ENCODE data around the gene IGF2BP3. TPM values are rescaled to one million over a fixed set of nuclear protein-coding genes. Genes with fewer than 3 reads are reported as not detected.

The IGF2BP3 gene
- total RNA-seq, 1 donor from 2014 or later, result 12.4 TPM

DNA sequence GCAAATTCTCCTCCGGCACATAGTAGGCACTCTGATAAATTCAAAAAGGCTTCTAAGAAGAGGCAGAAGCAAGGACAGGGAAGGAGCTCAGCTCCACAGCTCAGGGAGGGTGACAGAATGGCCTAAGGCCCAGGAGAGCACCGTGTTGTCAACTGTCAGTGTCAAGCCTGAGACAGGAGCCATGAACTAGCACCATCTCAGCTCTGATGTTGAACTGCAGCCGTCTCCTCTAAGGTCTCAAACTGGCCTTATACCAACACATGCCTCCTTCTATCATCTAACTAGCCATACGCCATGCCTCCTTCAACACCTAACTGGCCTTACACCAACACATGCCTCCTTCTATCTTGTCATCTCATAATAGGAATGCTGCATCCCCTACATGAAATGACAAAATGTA lies 73.0 kb downstream of the IGF2BP3 start:
- DNase-seq (ENCODE audit: low read depth), result no peak
- TF ChIP-seq, protein P1, sequence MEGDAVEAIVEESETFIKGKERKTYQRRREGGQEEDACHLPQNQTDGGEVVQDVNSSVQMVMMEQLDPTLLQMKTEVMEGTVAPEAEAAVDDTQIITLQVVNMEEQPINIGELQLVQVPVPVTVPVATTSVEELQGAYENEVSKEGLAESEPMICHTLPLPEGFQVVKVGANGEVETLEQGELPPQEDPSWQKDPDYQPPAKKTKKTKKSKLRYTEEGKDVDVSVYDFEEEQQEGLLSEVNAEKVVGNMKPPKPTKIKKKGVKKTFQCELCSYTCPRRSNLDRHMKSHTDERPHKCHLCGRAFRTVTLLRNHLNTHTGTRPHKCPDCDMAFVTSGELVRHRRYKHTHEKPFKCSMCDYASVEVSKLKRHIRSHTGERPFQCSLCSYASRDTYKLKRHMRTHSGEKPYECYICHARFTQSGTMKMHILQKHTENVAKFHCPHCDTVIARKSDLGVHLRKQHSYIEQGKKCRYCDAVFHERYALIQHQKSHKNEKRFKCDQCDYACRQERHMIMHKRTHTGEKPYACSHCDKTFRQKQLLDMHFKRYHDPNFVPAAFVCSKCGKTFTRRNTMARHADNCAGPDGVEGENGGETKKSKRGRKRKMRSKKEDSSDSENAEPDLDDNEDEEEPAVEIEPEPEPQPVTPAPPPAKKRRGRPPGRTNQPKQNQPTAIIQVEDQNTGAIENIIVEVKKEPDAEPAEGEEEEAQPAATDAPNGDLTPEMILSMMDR (IDR thresholded peaks at IDR 0.05; ENCODE audit: insufficient read depth, low read length, severe bottlenecking), result no peak
- peaks cover 5% of the 10 kb centered on the region for H3K27me3 ChIP-seq (ENCODE audit: control insufficient read depth, insufficient read depth, low read length)
- H3K4me3 ChIP-seq (ENCODE audit: low read depth, low read length), result no peak overlapping the region
- H3K36me3 ChIP-seq (ENCODE audit: control insufficient read depth, insufficient read depth, low read length), result no peaks in the 10 kb centered on the region
- FAIRE-seq, result no peak

DNA sequence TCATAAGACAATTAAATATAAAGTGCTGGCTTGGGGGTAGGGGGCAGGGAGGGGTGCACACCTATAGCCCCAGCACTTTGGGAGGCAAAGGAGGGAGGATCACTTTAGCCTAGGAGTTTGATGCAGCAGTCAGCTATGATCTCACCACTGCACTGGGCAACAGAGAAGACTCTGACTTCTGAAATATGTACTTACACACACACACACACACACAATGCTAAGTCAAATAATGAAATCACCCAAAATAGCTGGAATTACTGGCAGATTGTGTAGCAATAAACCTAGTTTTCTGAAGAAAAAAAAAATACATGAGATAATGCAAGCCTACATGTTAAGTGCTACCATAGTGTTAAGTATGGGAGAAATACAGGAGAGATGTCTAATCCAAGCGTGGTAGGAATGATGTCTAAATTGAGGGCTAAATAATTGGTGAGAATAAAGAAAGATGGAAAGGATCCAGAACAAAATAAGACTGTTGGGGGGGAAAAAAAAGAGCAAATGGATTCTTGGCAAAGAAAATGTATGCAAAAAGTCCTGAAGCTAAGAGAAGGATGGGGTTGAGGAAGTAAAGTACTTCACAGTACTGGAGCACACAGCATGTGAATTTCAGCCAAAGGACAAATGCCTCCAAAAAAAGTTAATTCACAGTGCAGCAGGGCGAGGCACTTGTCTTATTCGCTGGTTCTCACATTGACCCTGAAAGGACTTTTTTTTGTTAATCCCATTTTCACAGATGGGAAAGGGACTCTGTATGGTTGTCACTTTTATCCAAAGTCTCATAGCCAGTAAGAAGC lies 73.9 kb downstream of the IGF2BP3 start:
- no peak for FAIRE-seq

DNA sequence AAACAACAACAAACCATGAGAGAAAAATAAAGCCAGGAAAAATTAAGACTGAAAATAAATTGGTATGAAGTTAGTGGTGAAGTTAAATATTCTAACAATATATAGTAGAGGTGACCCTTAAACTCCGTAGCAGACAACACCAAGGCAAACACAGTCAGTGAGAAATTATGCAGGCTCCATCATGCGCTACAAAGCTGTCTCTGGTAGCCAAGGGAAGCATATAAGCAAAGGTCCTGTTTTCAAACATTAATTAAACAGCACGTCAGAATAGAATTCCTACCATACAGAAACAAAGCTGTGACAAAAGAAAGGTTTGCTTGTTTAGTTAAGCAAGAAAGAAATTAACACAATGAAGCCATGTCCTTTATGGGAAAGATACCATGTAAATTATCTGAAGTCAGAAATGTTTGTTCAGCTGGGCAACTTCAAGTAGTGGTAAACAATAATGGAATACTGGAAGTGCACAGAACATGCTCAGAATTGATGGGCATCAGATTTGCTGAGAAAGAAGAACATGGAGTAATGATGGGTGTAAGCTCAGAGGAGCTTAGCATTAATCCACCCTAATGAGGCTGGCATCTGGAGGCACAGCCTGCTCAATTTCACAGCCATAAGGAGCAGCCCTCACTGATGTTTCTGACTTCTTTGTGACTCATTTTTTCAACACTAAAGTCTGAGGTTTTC lies 75.7 kb downstream of the IGF2BP3 start:
- DNase-seq (ENCODE audit: low read depth), result no peak
- TF ChIP-seq, protein P1 (IDR thresholded peaks at IDR 0.05; ENCODE audit: insufficient read depth, low read length, severe bottlenecking), result no peak
- FAIRE-seq, result no peak
- H3K36me3 ChIP-seq (ENCODE audit: control insufficient read depth, insufficient read depth, low read length), result no peaks in the 10 kb centered on the region
- H3K4me3 ChIP-seq (ENCODE audit: low read depth, low read length), result no peak overlapping the region
- peaks cover 3% of the 10 kb centered on the region for H3K27me3 ChIP-seq (ENCODE audit: control insufficient read depth, insufficient read depth, low read length)

More for the DNA sequence above, 73.9 kb downstream of the IGF2BP3 start:
- no peak for DNase-seq (ENCODE audit: low read depth)
- H3K4me3 ChIP-seq (ENCODE audit: low read depth, low read length), result no peak overlapping the region
- no peaks in the 10 kb centered on the region for H3K36me3 ChIP-seq (ENCODE audit: control insufficient read depth, insufficient read depth, low read length)
- peaks cover 3% of the 10 kb centered on the region for H3K27me3 ChIP-seq (ENCODE audit: control insufficient read depth, insufficient read depth, low read length)
- TF ChIP-seq, protein P1 (IDR thresholded peaks at IDR 0.05; ENCODE audit: insufficient read depth, low read length, severe bottlenecking), result no peak

DNA sequence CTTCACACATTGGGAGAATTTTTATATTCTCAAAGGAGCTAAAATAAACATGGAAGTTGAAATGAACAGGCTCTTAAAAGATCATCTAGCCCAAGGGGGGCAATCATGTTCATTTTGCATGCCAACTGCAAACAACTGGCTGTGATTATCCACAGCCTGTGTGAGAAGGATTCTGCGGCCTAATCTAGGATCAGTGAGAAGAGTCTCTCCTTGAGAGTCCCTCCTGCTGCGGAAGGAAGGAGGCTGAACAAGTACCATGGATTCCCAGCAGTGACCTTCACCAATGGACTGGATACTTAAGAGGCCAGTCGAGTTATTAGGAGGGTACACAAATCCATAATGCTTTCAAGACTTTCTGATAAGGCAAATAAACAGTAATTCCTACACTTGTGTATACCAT lies 76.7 kb downstream of the IGF2BP3 start:
- FAIRE-seq (no peak), DNase-seq (ENCODE audit: low read depth) (no peak)
- no peaks in the 10 kb centered on the region for H3K36me3 ChIP-seq (ENCODE audit: control insufficient read depth, insufficient read depth, low read length)
- TF ChIP-seq, protein P1 (IDR thresholded peaks at IDR 0.05; ENCODE audit: insufficient read depth, low read length, severe bottlenecking), result no peak
- H3K27me3 ChIP-seq (ENCODE audit: control insufficient read depth, insufficient read depth, low read length), result peaks cover 3% of the 10 kb centered on the region
- H3K4me3 ChIP-seq (ENCODE audit: low read depth, low read length), result no peak overlapping the region

- TF ChIP-seq, protein P1 (IDR thresholded peaks at IDR 0.05; ENCODE audit: insufficient read depth, low read length, severe bottlenecking), result no peak
- no peak for DNase-seq (ENCODE audit: low read depth)
- H3K36me3 ChIP-seq (ENCODE audit: control insufficient read depth, insufficient read depth, low read length), result no peaks in the 10 kb centered on the region
- no peak overlapping the region for H3K4me3 ChIP-seq (ENCODE audit: low read depth, low read length)
- no peaks in the 10 kb centered on the region for H3K27me3 ChIP-seq (ENCODE audit: control insufficient read depth, insufficient read depth, low read length)
- FAIRE-seq, result no peak
These were observed 80.6 kb downstream of the IGF2BP3 start for GRCh38 chr7:23389701-23390100.

All from bronchial epithelial cell (primary cell).